ENCODE measurements around the gene NR4A1. TPM values are rescaled to one million over a fixed set of nuclear protein-coding genes. Genes with fewer than 3 reads are reported as not detected.

Gene NR4A1
- total RNA-seq, 1 experiment from 2014 or later: 26.9 TPM

DNA sequence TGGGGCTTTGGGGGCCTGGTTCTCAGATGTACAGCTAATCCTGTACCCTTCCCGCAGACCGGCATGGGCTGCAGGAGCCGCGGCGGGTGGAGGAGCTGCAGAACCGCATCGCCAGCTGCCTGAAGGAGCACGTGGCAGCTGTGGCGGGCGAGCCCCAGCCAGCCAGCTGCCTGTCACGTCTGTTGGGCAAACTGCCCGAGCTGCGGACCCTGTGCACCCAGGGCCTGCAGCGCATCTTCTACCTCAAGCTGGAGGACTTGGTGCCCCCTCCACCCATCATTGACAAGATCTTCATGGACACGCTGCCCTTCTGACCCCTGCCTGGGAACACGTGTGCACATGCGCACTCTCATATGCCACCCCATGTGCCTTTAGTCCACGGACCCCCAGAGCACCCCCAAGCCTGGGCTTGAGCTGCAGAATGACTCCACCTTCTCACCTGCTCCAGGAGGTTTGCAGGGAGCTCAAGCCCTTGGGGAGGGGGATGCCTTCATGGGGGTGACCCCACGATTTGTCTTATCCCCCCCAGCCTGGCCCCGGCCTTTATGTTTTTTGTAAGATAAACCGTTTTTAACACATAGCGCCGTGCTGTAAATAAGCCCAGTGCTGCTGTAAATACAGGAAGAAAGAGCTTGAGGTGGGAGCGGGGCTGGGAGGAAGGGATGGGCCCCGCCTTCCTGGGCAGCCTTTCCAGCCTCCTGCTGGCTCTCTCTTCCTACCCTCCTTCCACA lies 7.6 kb downstream of the NR4A1 start:
- ATAC-seq: no peak
- Mint-ChIP-seq H3K36me3 (0 out of 2 replicates have a peak, but pooled peaks cover 3% of the 10 kb centered on the region), H3K27ac (no peak overlapping the region), H3K4me1 (no peaks in the 10 kb centered on the region), H3K27me3 (ENCODE audit: low read depth) (no peaks in the 10 kb centered on the region), H3K9me3 (no peaks in the 10 kb centered on the region), H3K4me3 (no peak overlapping the region)
- DNase-seq (ENCODE audit: low spot score): no peak
- TF ChIP-seq RELA (CRISPR knock-in tag; IDR thresholded peaks at IDR 0.05; ENCODE audit: borderline replicate concordance): no peak
- TF ChIP-seq TEAD1 (CRISPR knock-in tag; IDR thresholded peaks at IDR 0.05): no peak
- TF ChIP-seq ZNF219 (CRISPR knock-in tag; IDR thresholded peaks at IDR 0.05; ENCODE audit: borderline replicate concordance): no peak
- TF ChIP-seq, protein P1, sequence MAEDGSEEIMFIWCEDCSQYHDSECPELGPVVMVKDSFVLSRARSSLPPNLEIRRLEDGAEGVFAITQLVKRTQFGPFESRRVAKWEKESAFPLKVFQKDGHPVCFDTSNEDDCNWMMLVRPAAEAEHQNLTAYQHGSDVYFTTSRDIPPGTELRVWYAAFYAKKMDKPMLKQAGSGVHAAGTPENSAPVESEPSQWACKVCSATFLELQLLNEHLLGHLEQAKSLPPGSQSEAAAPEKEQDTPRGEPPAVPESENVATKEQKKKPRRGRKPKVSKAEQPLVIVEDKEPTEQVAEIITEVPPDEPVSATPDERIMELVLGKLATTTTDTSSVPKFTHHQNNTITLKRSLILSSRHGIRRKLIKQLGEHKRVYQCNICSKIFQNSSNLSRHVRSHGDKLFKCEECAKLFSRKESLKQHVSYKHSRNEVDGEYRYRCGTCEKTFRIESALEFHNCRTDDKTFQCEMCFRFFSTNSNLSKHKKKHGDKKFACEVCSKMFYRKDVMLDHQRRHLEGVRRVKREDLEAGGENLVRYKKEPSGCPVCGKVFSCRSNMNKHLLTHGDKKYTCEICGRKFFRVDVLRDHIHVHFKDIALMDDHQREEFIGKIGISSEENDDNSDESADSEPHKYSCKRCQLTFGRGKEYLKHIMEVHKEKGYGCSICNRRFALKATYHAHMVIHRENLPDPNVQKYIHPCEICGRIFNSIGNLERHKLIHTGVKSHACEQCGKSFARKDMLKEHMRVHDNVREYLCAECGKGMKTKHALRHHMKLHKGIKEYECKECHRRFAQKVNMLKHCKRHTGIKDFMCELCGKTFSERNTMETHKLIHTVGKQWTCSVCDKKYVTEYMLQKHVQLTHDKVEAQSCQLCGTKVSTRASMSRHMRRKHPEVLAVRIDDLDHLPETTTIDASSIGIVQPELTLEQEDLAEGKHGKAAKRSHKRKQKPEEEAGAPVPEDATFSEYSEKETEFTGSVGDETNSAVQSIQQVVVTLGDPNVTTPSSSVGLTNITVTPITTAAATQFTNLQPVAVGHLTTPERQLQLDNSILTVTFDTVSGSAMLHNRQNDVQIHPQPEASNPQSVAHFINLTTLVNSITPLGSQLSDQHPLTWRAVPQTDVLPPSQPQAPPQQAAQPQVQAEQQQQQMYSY (CRISPR knock-in tag; IDR thresholded peaks at IDR 0.05): no peak
- TF ChIP-seq ZBTB21 (CRISPR knock-in tag; IDR thresholded peaks at IDR 0.05; ENCODE audit: borderline replicate concordance): no peak
- no peak for TF ChIP-seq NR2C2 (CRISPR knock-in tag; IDR thresholded peaks at IDR 0.05)
- no peak for TF ChIP-seq MXD4 (CRISPR knock-in tag; IDR thresholded peaks at IDR 0.05; ENCODE audit: borderline replicate concordance)
- TF ChIP-seq, protein P2, sequence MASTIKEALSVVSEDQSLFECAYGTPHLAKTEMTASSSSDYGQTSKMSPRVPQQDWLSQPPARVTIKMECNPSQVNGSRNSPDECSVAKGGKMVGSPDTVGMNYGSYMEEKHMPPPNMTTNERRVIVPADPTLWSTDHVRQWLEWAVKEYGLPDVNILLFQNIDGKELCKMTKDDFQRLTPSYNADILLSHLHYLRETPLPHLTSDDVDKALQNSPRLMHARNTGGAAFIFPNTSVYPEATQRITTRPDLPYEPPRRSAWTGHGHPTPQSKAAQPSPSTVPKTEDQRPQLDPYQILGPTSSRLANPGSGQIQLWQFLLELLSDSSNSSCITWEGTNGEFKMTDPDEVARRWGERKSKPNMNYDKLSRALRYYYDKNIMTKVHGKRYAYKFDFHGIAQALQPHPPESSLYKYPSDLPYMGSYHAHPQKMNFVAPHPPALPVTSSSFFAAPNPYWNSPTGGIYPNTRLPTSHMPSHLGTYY (CRISPR knock-in tag; IDR thresholded peaks at IDR 0.05): no peak
- TF ChIP-seq NR1H2 (CRISPR knock-in tag; IDR thresholded peaks at IDR 0.05): no peak
- TF ChIP-seq CREB1 (CRISPR knock-in tag; IDR thresholded peaks at IDR 0.05): no peak
- TF ChIP-seq, protein P3, sequence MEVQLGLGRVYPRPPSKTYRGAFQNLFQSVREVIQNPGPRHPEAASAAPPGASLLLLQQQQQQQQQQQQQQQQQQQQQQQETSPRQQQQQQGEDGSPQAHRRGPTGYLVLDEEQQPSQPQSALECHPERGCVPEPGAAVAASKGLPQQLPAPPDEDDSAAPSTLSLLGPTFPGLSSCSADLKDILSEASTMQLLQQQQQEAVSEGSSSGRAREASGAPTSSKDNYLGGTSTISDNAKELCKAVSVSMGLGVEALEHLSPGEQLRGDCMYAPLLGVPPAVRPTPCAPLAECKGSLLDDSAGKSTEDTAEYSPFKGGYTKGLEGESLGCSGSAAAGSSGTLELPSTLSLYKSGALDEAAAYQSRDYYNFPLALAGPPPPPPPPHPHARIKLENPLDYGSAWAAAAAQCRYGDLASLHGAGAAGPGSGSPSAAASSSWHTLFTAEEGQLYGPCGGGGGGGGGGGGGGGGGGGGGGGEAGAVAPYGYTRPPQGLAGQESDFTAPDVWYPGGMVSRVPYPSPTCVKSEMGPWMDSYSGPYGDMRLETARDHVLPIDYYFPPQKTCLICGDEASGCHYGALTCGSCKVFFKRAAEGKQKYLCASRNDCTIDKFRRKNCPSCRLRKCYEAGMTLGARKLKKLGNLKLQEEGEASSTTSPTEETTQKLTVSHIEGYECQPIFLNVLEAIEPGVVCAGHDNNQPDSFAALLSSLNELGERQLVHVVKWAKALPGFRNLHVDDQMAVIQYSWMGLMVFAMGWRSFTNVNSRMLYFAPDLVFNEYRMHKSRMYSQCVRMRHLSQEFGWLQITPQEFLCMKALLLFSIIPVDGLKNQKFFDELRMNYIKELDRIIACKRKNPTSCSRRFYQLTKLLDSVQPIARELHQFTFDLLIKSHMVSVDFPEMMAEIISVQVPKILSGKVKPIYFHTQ (CRISPR knock-in tag; IDR thresholded peaks at IDR 0.05): no peak
- TF ChIP-seq ATF1 (CRISPR knock-in tag; IDR thresholded peaks at IDR 0.05): no peak
- TF ChIP-seq, protein P4, sequence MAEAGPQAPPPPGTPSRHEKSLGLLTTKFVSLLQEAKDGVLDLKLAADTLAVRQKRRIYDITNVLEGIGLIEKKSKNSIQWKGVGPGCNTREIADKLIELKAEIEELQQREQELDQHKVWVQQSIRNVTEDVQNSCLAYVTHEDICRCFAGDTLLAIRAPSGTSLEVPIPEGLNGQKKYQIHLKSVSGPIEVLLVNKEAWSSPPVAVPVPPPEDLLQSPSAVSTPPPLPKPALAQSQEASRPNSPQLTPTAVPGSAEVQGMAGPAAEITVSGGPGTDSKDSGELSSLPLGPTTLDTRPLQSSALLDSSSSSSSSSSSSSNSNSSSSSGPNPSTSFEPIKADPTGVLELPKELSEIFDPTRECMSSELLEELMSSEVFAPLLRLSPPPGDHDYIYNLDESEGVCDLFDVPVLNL (CRISPR knock-in tag; IDR thresholded peaks at IDR 0.05; ENCODE audit: borderline replicate concordance, low read depth): no peak
- no peak for TF ChIP-seq FOXP1 (CRISPR knock-in tag; IDR thresholded peaks at IDR 0.05; ENCODE audit: borderline replicate concordance)
- no peak for TF ChIP-seq SMAD4 (CRISPR knock-in tag; IDR thresholded peaks at IDR 0.05)
- TF ChIP-seq ETV6 (CRISPR knock-in tag; IDR thresholded peaks at IDR 0.05): no peak
- no peak for TF ChIP-seq SP1 (CRISPR knock-in tag; conservative IDR thresholded peaks at IDR 0.05)
- no peak for TF ChIP-seq TCF7 (CRISPR knock-in tag; IDR thresholded peaks at IDR 0.05; ENCODE audit: low read depth)
- TF ChIP-seq, protein P5, sequence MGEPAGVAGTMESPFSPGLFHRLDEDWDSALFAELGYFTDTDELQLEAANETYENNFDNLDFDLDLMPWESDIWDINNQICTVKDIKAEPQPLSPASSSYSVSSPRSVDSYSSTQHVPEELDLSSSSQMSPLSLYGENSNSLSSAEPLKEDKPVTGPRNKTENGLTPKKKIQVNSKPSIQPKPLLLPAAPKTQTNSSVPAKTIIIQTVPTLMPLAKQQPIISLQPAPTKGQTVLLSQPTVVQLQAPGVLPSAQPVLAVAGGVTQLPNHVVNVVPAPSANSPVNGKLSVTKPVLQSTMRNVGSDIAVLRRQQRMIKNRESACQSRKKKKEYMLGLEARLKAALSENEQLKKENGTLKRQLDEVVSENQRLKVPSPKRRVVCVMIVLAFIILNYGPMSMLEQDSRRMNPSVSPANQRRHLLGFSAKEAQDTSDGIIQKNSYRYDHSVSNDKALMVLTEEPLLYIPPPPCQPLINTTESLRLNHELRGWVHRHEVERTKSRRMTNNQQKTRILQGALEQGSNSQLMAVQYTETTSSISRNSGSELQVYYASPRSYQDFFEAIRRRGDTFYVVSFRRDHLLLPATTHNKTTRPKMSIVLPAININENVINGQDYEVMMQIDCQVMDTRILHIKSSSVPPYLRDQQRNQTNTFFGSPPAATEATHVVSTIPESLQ (CRISPR knock-in tag; IDR thresholded peaks at IDR 0.05): no peak
- POLR2A ChIA-PET: interaction anchor here (0.6 kb wide), 1 partner anchor 65 kb away, joined by 6 read pairs; no protein-coding TSS in a partner anchor
- CTCF ChIA-PET: interaction anchor here (0.9 to 7.2 kb wide), 5 partner anchors 10 to 66 kb away, joined by 3 to 78 read pairs (median 7); partner anchors contain the start of gene ATG101
